Epithelial cell of esophagus (primary cell): ENCODE data around the gene DPYD.
A peak's percentile ranks its signal among the peaks of the same experiment; 100 is the strongest.

Source experiments
- DNase-seq: peaks from one replicate; pipeline ENCODE4 v3.0.0; 2010; ENCODE audit warnings: low read depth
- H3K4me3 ChIP-seq: 2 replicates; pipeline ENCODE4 v1.5.1; 2011; ENCODE audit warnings: mild to moderate bottlenecking, low read length, control low read depth
- CTCF ChIP-seq: IDR thresholded peaks from 2 replicates; pipeline ENCODE4 v1.5.1; 2011; ENCODE audit warnings: low read depth, mild to moderate bottlenecking, low read length, control low read depth, inconsistent platforms; ENCODE audit not compliant: insufficient read depth; ENCODE audit errors: missing control alignments

DPYD gene

DNA sequence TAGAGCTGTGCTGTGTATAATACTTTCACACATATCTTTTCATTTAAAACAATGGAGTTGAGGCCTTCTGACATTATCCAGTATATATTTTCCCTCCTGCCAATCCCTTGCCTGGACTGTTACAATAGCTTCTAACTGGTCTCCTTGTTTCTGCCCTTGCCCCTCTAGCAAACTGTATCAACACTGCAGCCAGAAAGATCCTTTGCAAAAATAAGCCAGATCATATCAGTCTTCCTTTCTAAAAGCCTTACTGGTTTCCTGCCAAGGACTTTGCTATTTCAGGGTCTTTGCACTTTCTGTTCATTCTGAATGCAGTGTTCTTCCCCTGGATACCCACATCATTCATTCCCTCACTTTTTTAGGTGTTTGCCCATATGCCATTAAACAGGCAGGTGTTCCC is 829.2 kb downstream of the DPYD start:
- DNase-seq: no peak
- TF ChIP-seq CTCF: no peak
- H3K4me3 ChIP-seq: no peak overlapping the region

GRCh38 chr1:97091263-97091662 is 829.6 kb downstream of the DPYD start:
- H3K4me3 ChIP-seq: no peak overlapping the region
- no peak for TF ChIP-seq CTCF
- no peak for DNase-seq

- DNase-seq: no peak
- no peak overlapping the region for H3K4me3 ChIP-seq
- no peak for TF ChIP-seq CTCF
Measured at GRCh38 chr1:97090725-97091124, 830.1 kb downstream of the DPYD start.

- TF ChIP-seq CTCF: no peak
- no peak overlapping the region for H3K4me3 ChIP-seq
- no peak for DNase-seq
Measured at GRCh38 chr1:97089173-97089572, 831.7 kb downstream of the DPYD start.

DNA sequence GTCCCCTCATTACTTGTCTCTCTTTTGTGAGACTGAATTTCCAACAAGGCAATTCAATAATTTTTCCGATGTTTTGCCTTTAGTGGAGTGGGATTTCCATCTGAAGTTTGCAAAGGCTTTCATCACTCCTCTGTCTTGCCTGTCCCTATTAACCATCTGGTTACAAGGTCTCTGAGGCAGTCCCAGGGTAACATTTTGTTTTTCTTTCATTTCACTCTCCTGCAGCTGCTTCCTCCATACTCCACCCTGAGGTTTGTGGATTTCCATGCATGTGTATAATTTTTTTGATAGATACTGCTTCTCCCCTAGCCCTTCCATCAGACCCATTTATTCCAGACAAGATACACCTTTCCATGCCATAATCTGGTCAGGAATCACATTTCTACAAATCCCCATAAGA is 832.4 kb downstream of the DPYD start:
- no peak for TF ChIP-seq CTCF
- H3K4me3 ChIP-seq: no peak overlapping the region
- no peak for DNase-seq

DNA sequence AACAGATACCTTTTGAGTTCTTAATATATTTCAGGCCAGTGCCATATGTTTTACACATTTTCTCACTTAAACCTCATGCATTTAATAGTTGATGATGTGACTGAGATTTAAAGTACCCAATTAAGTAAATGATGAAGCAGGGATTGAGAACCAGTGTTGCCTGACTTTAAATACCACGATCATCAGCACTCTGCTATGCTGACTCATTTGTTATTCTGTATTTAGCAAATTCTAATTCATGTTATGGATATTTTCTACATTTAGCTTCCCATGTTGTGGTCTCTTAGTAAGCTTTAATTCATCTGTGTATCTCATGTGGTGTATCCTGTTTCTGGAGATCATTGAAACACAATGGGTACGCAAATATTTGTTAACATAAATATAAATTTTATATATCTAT is 836.3 kb downstream of the DPYD start:
- peak; percentile 32 for DNase-seq
- no peak for TF ChIP-seq CTCF
- no peak overlapping the region for H3K4me3 ChIP-seq

- TF ChIP-seq CTCF: no peak
- H3K4me3 ChIP-seq: no peak overlapping the region
- peak; percentile 85 for DNase-seq
Measured at GRCh38 chr1:97082160-97082848, 838.5 kb downstream of the DPYD start.
